AG04449 (cell line): ENCODE data around the gene PLA2G12B.

Experiments
- CTCF ChIA-PET: fragments of 350-600 bp; formaldehyde crosslinking; extraction: SDS; loops from one replicate; lab custom pipeline; 2021; ENCODE audit warnings: antibody characterized with exemption; lab: Yijun Ruan, JAX
- POLR2A ChIA-PET: fragments of 400-600, 350-600 bp; formaldehyde crosslinking; extraction: SDS; loops from one replicate; lab custom pipeline; 2020; ENCODE audit warnings: antibody characterized with exemption, inconsistent platforms; lab: Yijun Ruan, JAX
- DNase-seq: peaks from one replicate; pipeline ENCODE4 v3.0.0-alpha.2; 2010; ENCODE audit warnings: low read depth, low spot score
- H3K4me3 ChIP-seq: 2 replicates; pipeline ENCODE4 v1.5.1; 2011; ENCODE audit warnings: low read depth, mild to moderate bottlenecking, control low read depth, low read length
- CTCF ChIP-seq: IDR thresholded peaks from one replicate; pipeline ENCODE4 v1.5.1; 2011; ENCODE audit warnings: mild to moderate bottlenecking, moderate library complexity, low read length, control low read depth, inconsistent platforms; ENCODE audit not compliant: insufficient read depth; ENCODE audit errors: missing control alignments

PLA2G12B gene

GRCh38 chr10:72887043-72887442, 67.6 kb downstream of the PLA2G12B start:
- POLR2A ChIA-PET = no interaction called here
- DNase-seq = no peak
- no peak overlapping the region for H3K4me3 ChIP-seq

GRCh38 chr10:72886621-72887020, 68.0 kb downstream of the PLA2G12B start:
- H3K4me3 ChIP-seq = no peak overlapping the region

More at GRCh38 chr10:72887043-72887442, 67.6 kb downstream of the PLA2G12B start:
- no peak for TF ChIP-seq CTCF
- CTCF ChIA-PET = no interaction called here

GRCh38 chr10:72885953-72886352, 68.7 kb downstream of the PLA2G12B start:
- CTCF ChIA-PET = no interaction called here
- no peak overlapping the region for H3K4me3 ChIP-seq
- POLR2A ChIA-PET = no interaction called here
- no peak for DNase-seq
- no peak for TF ChIP-seq CTCF

More at GRCh38 chr10:72886621-72887020, 68.0 kb downstream of the PLA2G12B start:
- POLR2A ChIA-PET = no interaction called here
- no peak for DNase-seq
- CTCF ChIA-PET = no interaction called here
- no peak for TF ChIP-seq CTCF
